CD4-positive, alpha-beta T cell treated with Interleukin-12 subunit alpha and Interleukin-12 subunit beta, for 1 hour (primary cell): ENCODE measurements around the gene QDPR.
"Not testable (repeated sequence)": the region's sequence is repeated elsewhere in the genome, so short reads cannot be mapped to it uniquely, and the experiment has no call there.

Experiments used
- DNase-seq: peaks from one replicate; pipeline ENCODE4 v3.0.0-alpha.2; 2020

Gene QDPR

DNA sequence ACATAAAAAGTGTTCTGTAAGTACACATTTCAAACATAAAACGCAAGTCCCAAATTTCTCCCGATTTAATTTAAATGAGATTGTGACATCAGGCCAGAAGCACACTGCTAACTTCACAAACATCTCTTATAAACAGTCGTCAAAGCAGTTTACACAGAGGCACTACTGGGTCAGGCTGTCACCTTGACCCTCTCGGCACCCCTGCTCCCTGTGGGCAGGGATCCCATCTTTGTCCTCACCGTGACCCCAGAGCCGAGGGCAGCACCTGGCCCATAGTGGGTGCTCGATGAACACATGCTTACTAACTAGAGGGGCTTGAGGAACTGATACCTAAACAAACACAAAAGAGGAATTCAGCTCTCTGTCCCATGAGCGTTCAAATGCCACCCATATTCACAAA, 22.2 kb downstream of the QDPR start:
- DNase-seq = no peak

DNA sequence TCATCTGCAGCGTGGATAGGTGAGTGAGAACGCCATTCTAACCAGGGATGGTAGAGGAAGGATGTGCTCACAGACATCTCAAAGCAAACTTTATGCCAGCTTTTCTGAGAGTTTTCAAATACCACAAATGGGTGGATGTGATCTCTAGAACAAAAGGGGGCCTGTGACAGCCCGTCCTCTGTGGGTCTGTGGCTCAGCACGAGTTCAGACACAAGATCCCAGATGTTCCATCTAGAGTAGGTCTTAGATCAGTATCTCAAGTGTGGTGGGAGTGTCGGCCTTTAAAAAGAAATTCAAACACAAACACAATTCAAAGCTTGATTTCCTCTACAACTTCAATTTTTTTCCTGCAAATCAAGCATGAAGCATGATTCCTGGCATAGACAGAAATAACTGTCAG, 22.8 kb downstream of the QDPR start:
- no peak for DNase-seq

DNA sequence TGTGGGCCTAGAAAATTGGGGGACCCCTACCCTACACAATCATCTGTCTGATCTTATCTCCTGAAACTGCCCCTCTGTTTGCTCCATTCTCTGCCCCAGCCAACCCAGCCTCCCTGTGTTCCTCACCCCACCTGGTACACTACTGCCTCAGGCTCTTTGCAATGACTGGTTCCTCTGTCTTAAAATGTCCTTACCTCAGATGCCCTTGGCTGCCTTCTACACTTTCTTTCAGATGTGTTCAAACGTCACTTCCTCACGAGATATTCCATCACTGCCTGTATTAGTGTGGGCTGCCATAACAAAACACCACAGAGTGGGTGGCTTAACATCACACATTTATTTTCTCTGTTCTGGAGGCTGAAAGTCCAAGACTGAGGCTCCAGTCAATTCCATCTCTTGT, 29.2 kb downstream of the QDPR start:
- no peak for DNase-seq

DNA sequence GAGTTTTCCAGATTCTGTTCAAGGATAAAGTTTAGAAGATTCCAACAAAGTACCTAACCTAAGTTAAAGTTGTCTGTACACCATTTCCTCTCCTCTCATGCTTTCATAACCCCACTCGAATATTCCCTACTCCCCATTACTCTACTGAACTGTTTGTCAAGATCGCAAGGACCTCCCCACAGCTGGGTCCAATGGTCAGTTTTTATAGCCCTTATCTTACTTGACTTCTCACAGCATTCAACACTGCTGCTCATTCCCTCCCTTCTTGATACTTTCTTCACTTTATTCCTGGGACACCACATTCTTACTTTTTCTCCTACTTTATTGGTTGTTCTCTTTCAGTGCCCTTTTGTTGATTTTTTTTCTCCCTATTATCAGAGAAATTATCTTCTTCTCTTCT, 30.9 kb downstream of the QDPR start:
- no peak for DNase-seq

GRCh38 chr4:17480210-17480927, 31.5 kb downstream of the QDPR start:
- DNase-seq = no peak

GRCh38 chr4:17477774-17478472, 34.0 kb downstream of the QDPR start:
- no peak for DNase-seq

DNA sequence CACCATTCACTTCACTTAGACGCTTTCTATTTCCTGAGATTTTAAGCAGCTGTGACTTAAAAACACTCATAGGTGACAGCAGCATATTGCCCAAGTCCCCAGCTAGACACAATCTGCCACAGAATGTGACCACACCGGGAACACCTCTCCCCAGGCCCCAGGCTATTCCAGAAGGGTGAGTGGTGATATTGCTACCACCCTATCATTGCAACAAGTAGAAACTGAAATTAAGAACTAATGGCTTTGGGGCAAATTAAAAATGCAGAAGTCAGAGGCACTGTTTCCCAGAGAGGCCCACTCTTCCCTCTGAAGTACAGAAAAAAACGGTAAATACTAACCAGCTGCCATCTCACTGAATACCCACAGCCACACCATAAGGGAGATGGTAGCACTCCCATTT, 35.0 kb downstream of the QDPR start:
- no peak for DNase-seq

DNA sequence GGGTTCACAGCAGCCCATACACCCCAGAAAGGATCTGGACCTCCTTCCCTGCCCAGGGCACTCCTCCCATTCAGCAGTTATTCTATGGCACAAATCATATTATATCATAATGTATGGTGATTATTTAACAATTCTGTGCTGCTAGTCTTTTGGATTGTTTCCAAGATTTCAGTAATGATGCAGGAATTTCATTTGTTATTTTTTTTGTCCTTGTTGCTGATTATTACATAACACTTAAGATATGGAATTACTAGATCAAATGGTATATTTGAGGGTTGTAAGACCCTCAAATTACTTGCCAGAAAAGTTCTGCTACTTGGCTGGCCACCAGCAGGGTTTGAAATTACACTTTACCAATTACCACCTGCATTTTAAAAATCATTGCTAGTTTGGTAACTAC, 36.4 kb downstream of the QDPR start:
- DNase-seq = no peak

- DNase-seq = no peak
Measured at GRCh38 chr4:17469931-17470674, 41.8 kb downstream of the QDPR start.

GRCh38 chr4:17468619-17469221, 43.2 kb downstream of the QDPR start:
- DNase-seq = peak; percentile 2

- no peak for DNase-seq
Measured at GRCh38 chr4:17463606-17464005, 48.3 kb downstream of the QDPR start.

- DNase-seq = no peak
Measured at GRCh38 chr4:17450269-17450804, 61.6 kb downstream of the QDPR start.

DNA sequence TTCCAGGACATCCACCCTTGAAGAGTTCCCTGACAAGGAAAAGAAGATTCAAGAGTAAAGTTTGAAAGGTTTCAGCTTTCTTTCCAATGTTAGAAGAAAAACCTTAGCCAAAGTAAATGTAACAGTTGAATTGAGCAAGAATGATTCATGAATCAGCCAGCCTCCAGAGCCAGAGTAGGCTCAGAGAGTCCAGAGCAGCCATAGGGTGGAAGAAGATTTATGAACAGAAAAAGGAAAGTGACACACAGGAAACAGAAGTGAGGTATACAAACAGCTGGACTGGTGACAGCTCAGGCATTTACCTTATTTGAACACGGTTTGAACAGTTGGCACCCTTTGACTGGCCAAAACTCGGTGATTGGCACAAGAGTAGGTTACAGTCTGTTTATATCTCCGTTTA, 63.2 kb downstream of the QDPR start:
- no peak for DNase-seq

- peak; percentile 62 for DNase-seq
Measured at GRCh38 chr4:17447675-17448298, 64.1 kb downstream of the QDPR start.

DNA sequence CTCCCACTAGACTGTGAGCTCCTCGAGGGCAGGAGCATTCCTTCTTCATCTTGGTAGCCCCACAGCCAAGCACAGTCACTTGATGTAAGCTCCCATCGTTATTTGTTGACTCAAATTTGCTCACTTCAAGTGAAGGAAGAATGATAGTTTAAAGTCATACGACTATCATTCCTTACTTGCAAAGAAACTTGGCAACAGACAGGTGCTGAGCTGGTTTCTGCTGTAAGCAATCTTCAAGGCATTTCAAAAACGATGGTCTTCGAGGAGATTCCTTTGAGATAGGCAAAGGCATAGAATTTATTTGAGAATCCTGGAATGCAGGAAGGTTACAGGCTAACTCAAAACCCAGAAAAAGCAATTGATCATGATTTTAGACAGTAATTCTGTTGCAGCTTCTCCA, 64.8 kb downstream of the QDPR start:
- DNase-seq = no peak

- not testable (repeated sequence) for DNase-seq
Measured at GRCh38 chr4:17442477-17442876, 69.4 kb downstream of the QDPR start.

DNA sequence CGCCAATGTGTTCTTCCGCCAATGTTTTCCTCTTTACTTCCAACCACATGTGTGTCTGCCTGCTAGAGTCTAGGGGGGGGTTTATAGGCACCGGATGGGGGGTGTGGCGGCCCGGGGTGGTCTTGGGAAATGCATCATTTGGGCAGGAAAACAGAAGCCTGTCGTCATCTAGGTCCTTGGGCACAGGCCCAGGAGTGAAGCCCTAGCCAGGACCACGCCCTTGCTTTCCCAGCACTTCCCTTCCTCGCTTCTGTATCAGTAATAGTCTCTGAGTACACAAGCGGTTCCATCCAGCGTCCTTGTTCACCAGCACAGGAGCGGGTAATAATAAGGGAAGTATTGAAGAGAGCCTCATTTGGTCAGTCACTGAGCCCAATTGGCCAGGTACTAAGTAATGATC, 74.5 kb downstream of the QDPR start:
- DNase-seq = no peak

DNA sequence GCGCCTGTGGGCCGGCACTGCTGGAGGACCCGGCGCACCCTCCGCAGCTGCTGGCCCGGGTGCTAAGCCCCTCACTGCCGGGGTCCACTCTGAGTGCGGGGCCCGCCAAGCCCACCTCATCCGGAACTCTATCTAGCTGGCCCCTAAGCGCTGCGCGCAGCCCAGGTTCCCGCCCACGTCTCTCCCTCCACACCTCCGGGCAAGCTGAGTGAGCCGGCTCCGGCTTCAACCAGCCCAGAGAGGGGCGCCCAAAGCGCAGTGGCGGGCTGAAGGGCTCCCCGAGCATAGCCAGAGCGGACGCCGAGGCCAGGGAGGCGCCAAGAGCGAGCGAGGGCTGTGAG, 75.2 kb downstream of the QDPR start:
- DNase-seq = no peak
